GM19025 (cell line): Measurements from ENCODE around the gene AKT1.

Experiments used
- ATAC-seq: cut with Tn5 transposase; IDR thresholded peaks from one replicate; pipeline ENCODE4 v1.9.1; 2021; ENCODE audit warnings: mild to moderate bottlenecking, low read depth, moderate library complexity; ENCODE audit not compliant: unreplicated experiment

The AKT1 gene

GRCh38 chr14:104774453-104775072 lies 21.0 kb downstream of the AKT1 start:
- ATAC-seq: no peak

GRCh38 chr14:104773505-104774452 lies 21.8 kb downstream of the AKT1 start:
- no peak for ATAC-seq

- no peak for ATAC-seq
Observed at GRCh38 chr14:104772707-104773504, 22.6 kb downstream of the AKT1 start.

- no peak for ATAC-seq
Observed at GRCh38 chr14:104771918-104772706, 23.4 kb downstream of the AKT1 start.

GRCh38 chr14:104771374-104771773 lies 24.2 kb downstream of the AKT1 start:
- ATAC-seq: no peak

- no peak for ATAC-seq
Observed at GRCh38 chr14:104770851-104771272, 24.7 kb downstream of the AKT1 start.

- no peak for ATAC-seq
Observed at GRCh38 chr14:104770072-104770579, 25.4 kb downstream of the AKT1 start.

GRCh38 chr14:104769324-104770071 lies 26.1 kb downstream of the AKT1 start:
- ATAC-seq: no peak

- ATAC-seq: peak; percentile 55
Observed at GRCh38 chr14:104768437-104769323, 26.9 kb downstream of the AKT1 start.

- no peak for ATAC-seq
Observed at GRCh38 chr14:104767634-104767918, 28.0 kb downstream of the AKT1 start.

GRCh38 chr14:104766863-104767633 lies 28.5 kb downstream of the AKT1 start:
- ATAC-seq: no peak

- ATAC-seq: no peak
Observed at GRCh38 chr14:104766256-104766862, 29.2 kb downstream of the AKT1 start.

- ATAC-seq: no peak
Observed at GRCh38 chr14:104765517-104765916, 30.0 kb downstream of the AKT1 start.

GRCh38 chr14:104758981-104759969 lies 36.3 kb downstream of the AKT1 start:
- ATAC-seq: no peak

GRCh38 chr14:104757681-104758392 lies 37.7 kb downstream of the AKT1 start:
- no peak for ATAC-seq

- ATAC-seq: no peak
Observed at GRCh38 chr14:104757238-104757585, 38.3 kb downstream of the AKT1 start.
